Ascending aorta (tissue), 2 donors: Measurements from ENCODE around the gene ANKRD39. TPM values are rescaled to one million over a fixed set of nuclear protein-coding genes. Genes with fewer than 3 reads are reported as not detected.

ENCODE experiments used
- DNase-seq, 2 donors: peaks; one replicate each; pipeline ENCODE4 v3.0.0-alpha.2; 2019; ENCODE audit warnings: low spot score in 2 of 2
- H3K27ac ChIP-seq, 2 donors: fragments of 200-600 bp; sonication (generic); one replicate each; pipeline ENCODE4 v1.5.1; 2016 to 2017; ENCODE audit warnings: mild to moderate bottlenecking in 1 of 2
- H3K27me3 ChIP-seq: fragments of 200-600 bp; sonication (generic); one replicate; pipeline ENCODE4 v1.5.1; 2017
- H3K36me3 ChIP-seq, 2 donors: fragments of 200-600 bp; sonication (generic); one replicate each; pipeline ENCODE4 v1.5.1; 2016
- H3K4me1 ChIP-seq, 2 donors: fragments of 200-600 bp; sonication (generic); one replicate each; pipeline ENCODE4 v1.5.1; 2016 to 2017; ENCODE audit warnings: mild to moderate bottlenecking in 1 of 2
- H3K4me3 ChIP-seq, 2 donors: fragments of 200-600 bp; sonication (generic); one replicate each; pipeline ENCODE4 v1.5.1; 2016 to 2017; ENCODE audit warnings: mild to moderate bottlenecking in 1 of 2
- H3K9me3 ChIP-seq, 2 donors: fragments of 200-600 bp; sonication (generic); one replicate each; pipeline ENCODE4 v1.5.1; 2016
- CTCF ChIP-seq, 3 experiments: fragments of 200-600 bp in 2 of 3; fragments of 450-650 bp in 1 of 3; sonication (generic) in 2 of 3; IDR thresholded peaks; one replicate each; pipeline ENCODE4 v1.5.1; 2016 to 2019; ENCODE audit warnings: antibody characterized with exemption in 3 of 3, mild to moderate bottlenecking in 1 of 3, moderate library complexity in 1 of 3
- intact Hi-C: fragments of 100-400 bp; cut with DNase I; formaldehyde crosslinking; loops from one replicate; pipeline ENCODE4 v1.15.1; 2023
- total RNA-seq: library from RNA; depleted of rRNA; stranded (reverse); fragments of >200 nt; gene quantifications from one replicate; pipeline ENCODE4 v1.1.0, GENCODE V29; 2016

The ANKRD39 gene
- total RNA-seq, 1 donor from 2014 or later = 2.3 TPM

GRCh38 chr2:96819876-96820511 is 37.8 kb downstream of the ANKRD39 start:
- intact Hi-C loops = loop anchor here (5.0 to 10.0 kb wide), 2 partner anchors 203 to 555 kb away; partner anchors contain the start of genes CIAO1 and TMEM127
- no peak overlapping the region for H3K4me3 ChIP-seq
- peaks cover 3 to 6% of the 10 kb centered on the region in 2 donors for H3K36me3 ChIP-seq
- H3K27ac ChIP-seq = no peak overlapping the region
- peaks cover 12 to 37% of the 10 kb centered on the region in 2 donors for H3K4me1 ChIP-seq
- H3K27me3 ChIP-seq = no peaks in the 10 kb centered on the region
- TF ChIP-seq CTCF (IDR thresholded peaks at IDR 0.05) = no peak
- H3K9me3 ChIP-seq = no peaks in the 10 kb centered on the region
- no peak for DNase-seq

GRCh38 chr2:96819128-96819875 is 38.5 kb downstream of the ANKRD39 start:
- peak overlapping the region in 1 of 2 donors; percentile 28 for H3K4me3 ChIP-seq
- no peak for TF ChIP-seq CTCF (IDR thresholded peaks at IDR 0.05)
- no peaks in the 10 kb centered on the region for H3K27me3 ChIP-seq
- H3K27ac ChIP-seq = no peak overlapping the region
- peaks cover 12 to 37% of the 10 kb centered on the region in 2 donors for H3K4me1 ChIP-seq
- H3K9me3 ChIP-seq = no peaks in the 10 kb centered on the region
- DNase-seq = no peak
- intact Hi-C loops = loop anchor here (5.0 to 10.0 kb wide), 2 partner anchors 202 to 555 kb away; partner anchors contain the start of genes CIAO1 and TMEM127
- H3K36me3 ChIP-seq = peaks cover 0 to 2% of the 10 kb centered on the region in 2 donors

GRCh38 chr2:96817882-96818281 is 39.9 kb downstream of the ANKRD39 start:
- intact Hi-C loops = loop anchor here (2.0 to 10.0 kb wide), 3 partner anchors 133 to 553 kb away; partner anchors contain the start of genes CIAO1 and TMEM127
- peaks cover 12 to 37% of the 10 kb centered on the region in 2 donors for H3K4me1 ChIP-seq
- H3K27ac ChIP-seq = no peak overlapping the region

GRCh38 chr2:96816836-96817702 is 40.7 kb downstream of the ANKRD39 start:
- no peak for TF ChIP-seq CTCF (IDR thresholded peaks at IDR 0.05)
- Histone ChIP-seq H3K27me3 (no peaks in the 10 kb centered on the region), H3K4me1 (peaks cover 12 to 40% of the 10 kb centered on the region in 2 donors), H3K27ac (peak overlapping the region in 1 of 2 donors; percentile 46), H3K9me3 (no peaks in the 10 kb centered on the region), H3K36me3 (peaks cover 0 to 2% of the 10 kb centered on the region in 2 donors), H3K4me3 (peak overlapping the region; percentile 88 to 98)
- intact Hi-C loops = loop anchor here (1.0 to 10.0 kb wide), 9 partner anchors 41 to 552 kb away; partner anchors contain the start of genes ANKRD39, CIAO1, CNNM4 and KANSL3
- DNase-seq = no peak

More at GRCh38 chr2:96817882-96818281, 39.9 kb downstream of the ANKRD39 start:
- Histone ChIP-seq H3K27me3 (no peaks in the 10 kb centered on the region), H3K36me3 (peaks cover 0 to 2% of the 10 kb centered on the region in 2 donors), H3K9me3 (no peaks in the 10 kb centered on the region), H3K4me3 (peak overlapping the region; percentile 88 to 98)
- no peak for DNase-seq
- no peak for TF ChIP-seq CTCF (IDR thresholded peaks at IDR 0.05)
